Sigmoid colon (tissue), 7 donors: ENCODE results near the gene PSMC3IP. TPM values are rescaled to one million over a fixed set of nuclear protein-coding genes. Genes with fewer than 3 reads are reported as not detected.
"Not testable (repeated sequence)": the region's sequence is repeated elsewhere in the genome, so short reads cannot be mapped to it uniquely, and the experiment has no call there.

Experiments used
- DNase-seq: peaks from one replicate; pipeline ENCODE4 v3.0.0-alpha.2; 2019
- H3K27ac ChIP-seq, 4 donors: fragments of 200-600 bp; sonication (generic); one replicate each; pipeline ENCODE4 v1.5.1; 2016 to 2019; ENCODE audit warnings: mild to moderate bottlenecking in 1 of 4
- H3K27me3 ChIP-seq, 3 donors: fragments of 200-600 bp; sonication (generic); one replicate each; pipeline ENCODE4 v1.5.1; 2019; ENCODE audit warnings: mild to moderate bottlenecking in 1 of 3
- H3K36me3 ChIP-seq, 4 donors: fragments of 200-600 bp; sonication (generic); one replicate each; pipeline ENCODE4 v1.5.1; 2016 to 2019
- H3K4me1 ChIP-seq, 4 donors: fragments of 200-600 bp; sonication (generic); one replicate each; pipeline ENCODE4 v1.5.1; 2017 to 2019
- H3K4me3 ChIP-seq, 4 donors: fragments of 200-600 bp; sonication (generic); one replicate each; pipeline ENCODE4 v1.5.1; 2017 to 2019; ENCODE audit warnings: mild to moderate bottlenecking in 2 of 4, moderate library complexity in 1 of 4
- H3K9me3 ChIP-seq, 4 donors: fragments of 200-600 bp in 3 of 4; sonication (generic) in 3 of 4; one replicate each; pipeline versions ENCODE4 v1.5.1 to v1.6.1; 2013 to 2019
- CTCF ChIP-seq, 4 experiments: fragments of 450-650 bp in 3 of 4; fragments of 200-600 bp in 1 of 4; IDR thresholded peaks; one replicate each; pipeline ENCODE4 v1.5.1; 2016 to 2019; ENCODE audit warnings: antibody characterized with exemption in 4 of 4, mild to moderate bottlenecking in 3 of 4, moderate library complexity in 2 of 4
- EP300 ChIP-seq, 4 donors: sonication (generic); formaldehyde crosslinking; IDR thresholded peaks; one replicate each; pipeline ENCODE4 v1.6.1; 2017; ENCODE audit warnings: antibody characterized with exemption in 4 of 4
- POLR2A ChIP-seq, 2 donors: fragments of 450-650 bp; IDR thresholded peaks; one replicate each; pipeline ENCODE4 v1.6.1; 2016; ENCODE audit warnings: antibody characterized with exemption in 2 of 2, mild to moderate bottlenecking in 2 of 2, moderate library complexity in 2 of 2
- POLR2AphosphoS5 ChIP-seq, 4 donors: sonication (generic); formaldehyde crosslinking; IDR thresholded peaks; one replicate each; pipeline ENCODE4 v1.6.1; 2017; ENCODE audit warnings: antibody characterized with exemption in 4 of 4
- WGBS, 2 donors: extraction: QIAGEN DNeasy Blood & Tissue Kit; methylation state at CpG; one replicate each; pipeline ENCODE4 v1.1.7; 2013; 5-methylcytosine and 5-hydroxymethylcytosine counted together
- intact Hi-C: fragments of 100-400 bp; cut with DNase I; formaldehyde crosslinking; loops from one replicate; pipeline ENCODE4 v1.15.1; 2023
- polyA plus RNA-seq, 3 donors: library from polyadenylated mRNA; stranded (reverse); fragments of 200-250 nt; gene quantifications; one replicate each; pipeline ENCODE4 v1.2.3, GENCODE V29; 2013
- total RNA-seq, 4 donors: library from RNA; depleted of rRNA; stranded (reverse); fragments of >200 nt; gene quantifications; one replicate each; pipeline ENCODE4 v1.1.0, GENCODE V29; 2016
- donor health status: healthy with polysubstance abuse.
- donor health status: Bipolar disorder and iron deficiency.
- donor health status: healthy.

The PSMC3IP gene
- total and polyA plus RNA-seq, 7 donors, result 2.3 to 10.3 (median 5.3) TPM

- intact Hi-C loops, result no loop called here
- peak overlapping the region in 3 of 4 donors; percentile 75 to 81 (median 77) for H3K4me3 ChIP-seq
- peaks cover 0 to 5% (median 0%) of the 10 kb centered on the region in 4 donors for H3K36me3 ChIP-seq
- TF ChIP-seq POLR2AphosphoS5 (IDR thresholded peaks at IDR 0.05), result no peak
- no peak for TF ChIP-seq EP300 (IDR thresholded peaks at IDR 0.05)
- TF ChIP-seq CTCF (IDR thresholded peaks at IDR 0.05), result no peak
- H3K9me3 ChIP-seq, result no peaks in the 10 kb centered on the region
- peaks cover 0 to 3% (median 0%) of the 10 kb centered on the region in 3 donors for H3K27me3 ChIP-seq
- WGBS, 2 donors, result 88 to 90% methylated on average over 45 of the region's 45 CpGs
- DNase-seq, result no peak
- peaks cover 0 to 37% (median 30%) of the 10 kb centered on the region in 4 donors for H3K4me1 ChIP-seq
- peak overlapping the region in 2 of 4 donors; percentile 84 to 87 for H3K27ac ChIP-seq
Observed at GRCh38 chr17:42553161-42553818, 24.2 kb downstream of the PSMC3IP start.

DNA sequence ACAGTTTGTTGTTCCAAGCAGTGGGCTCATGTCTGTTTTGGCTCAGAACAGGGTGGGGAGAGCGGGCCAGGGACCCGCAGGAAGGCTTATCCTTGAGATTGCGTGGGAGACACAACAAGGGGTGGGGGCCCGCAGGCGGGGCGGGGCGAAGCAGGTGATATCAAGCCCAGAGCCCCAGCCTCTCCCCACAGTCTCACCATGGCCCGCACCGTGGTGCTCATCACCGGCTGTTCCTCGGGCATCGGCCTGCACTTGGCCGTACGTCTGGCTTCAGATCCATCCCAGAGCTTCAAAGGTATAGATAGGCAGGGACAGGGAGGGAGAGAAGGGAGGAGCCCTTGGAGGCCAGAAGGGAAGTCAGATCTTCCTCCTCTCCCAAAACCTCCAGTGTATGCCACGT lies 24.8 kb downstream of the PSMC3IP start, which contains the start of gene HSD17B1:
HSD17B1 (plus strand) TSS at position 188 of the 400 bp plus-strand sequence; CDS start at position 199, 11 bp downstream.
- Histone ChIP-seq H3K4me3 (peak within 1 kb of the TSS in 3 of 4 donors; percentile 75 to 81 (median 77)), H3K27ac (peak within 1 kb of the TSS in 2 of 4 donors; percentile 84 to 87), H3K4me1 (peaks cover 0 to 43% (median 34%) of the 10 kb centered on the region in 4 donors)
- H3K27me3 ChIP-seq, intact Hi-C loops, H3K36me3 ChIP-seq, DNase-seq, H3K9me3 ChIP-seq: not testable (repeated sequence)
- 90 to 93% methylated on average over 15 of the region's 15 CpGs for WGBS, 2 donors

DNA sequence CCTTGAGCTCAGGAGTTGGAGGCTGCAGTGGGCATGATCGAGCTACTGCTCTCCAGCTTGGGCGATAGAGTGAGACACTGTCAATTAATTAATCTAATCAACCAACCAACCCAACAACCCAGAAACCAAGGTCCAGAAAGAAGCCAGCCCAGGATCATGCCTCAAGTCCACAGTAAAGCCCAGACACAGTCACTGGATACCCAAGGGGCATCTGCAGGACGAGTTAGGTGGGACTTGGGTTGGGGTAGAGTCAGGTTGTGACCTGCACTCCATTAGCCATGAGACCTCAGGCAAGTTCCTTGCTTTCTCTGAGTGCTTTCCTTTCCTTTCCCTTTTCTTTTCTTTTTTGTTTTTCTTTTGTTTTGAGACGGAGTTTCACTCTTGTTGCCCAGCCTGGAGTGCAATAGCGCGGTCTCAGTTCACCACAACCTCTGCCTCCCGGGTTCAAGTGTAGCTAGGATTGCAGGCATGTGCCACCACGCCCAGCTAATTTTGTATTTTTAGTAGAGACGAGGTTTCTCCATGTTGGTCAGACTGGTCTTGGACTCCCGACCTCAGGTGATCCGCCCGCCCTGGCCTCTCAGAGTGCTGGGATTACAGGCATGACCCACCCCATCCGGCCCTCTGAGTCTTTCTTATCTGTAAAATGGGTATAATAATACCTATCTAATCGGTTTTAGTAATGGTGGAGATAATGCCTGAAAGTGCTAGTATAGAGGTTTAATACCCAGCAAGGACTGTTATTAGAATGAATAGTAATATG lies 28.4 kb downstream of the PSMC3IP start:
- no peak for DNase-seq
- 48 to 83% methylated on average over 14 of the region's 14 CpGs for WGBS, 2 donors
- Histone ChIP-seq H3K27ac (no peak overlapping the region), H3K9me3 (no peaks in the 10 kb centered on the region), H3K27me3 (peaks cover 0 to 7% (median 0%) of the 10 kb centered on the region in 3 donors), H3K36me3 (peaks cover 0 to 7% (median 0%) of the 10 kb centered on the region in 4 donors), H3K4me1 (peaks cover 0 to 32% (median 21%) of the 10 kb centered on the region in 4 donors), H3K4me3 (no peak overlapping the region)
- TF ChIP-seq CTCF (IDR thresholded peaks at IDR 0.05) (no peak), EP300 (IDR thresholded peaks at IDR 0.05) (no peak), POLR2AphosphoS5 (IDR thresholded peaks at IDR 0.05) (no peak), POLR2A (IDR thresholded peaks at IDR 0.05) (no peak)
- intact Hi-C loops, result no loop called here

- H3K4me1 ChIP-seq, result peaks cover 0 to 23% (median 12%) of the 10 kb centered on the region in 4 donors
- peaks cover 0 to 16% (median under 1%) of the 10 kb centered on the region in 4 donors for H3K36me3 ChIP-seq
- H3K9me3 ChIP-seq, result no peaks in the 10 kb centered on the region
- peak overlapping the region in 3 of 4 donors; percentile 20 to 31 (median 27) for H3K4me3 ChIP-seq
- intact Hi-C loops, result no loop called here
- WGBS, 2 donors, result 6 to 17% methylated on average over 74 of the region's 74 CpGs
- TF ChIP-seq CTCF (IDR thresholded peaks at IDR 0.05) (peak in 1 of 4 experiments; percentile 17), POLR2A (IDR thresholded peaks at IDR 0.05) (no peak), POLR2AphosphoS5 (IDR thresholded peaks at IDR 0.05) (peak in 2 of 4 donors; percentile 6 to 31)
- no peak overlapping the region for H3K27ac ChIP-seq
- DNase-seq, result no peak
- peaks cover 0 to 7% (median 0%) of the 10 kb centered on the region in 3 donors for H3K27me3 ChIP-seq
Observed at GRCh38 chr17:42548070-42548837, 29.3 kb downstream of the PSMC3IP start.
